Amniotic epithelial cell (primary cell): ENCODE measurements around the gene DCAF4.
A peak's percentile ranks its signal among the peaks of the same experiment; 100 is the strongest.
"Not testable (repeated sequence)": the region's sequence is repeated elsewhere in the genome, so short reads cannot be mapped to it uniquely, and the experiment has no call there.

ENCODE experiments used
- DNase-seq: peaks from one replicate; pipeline ENCODE4 v3.0.0-alpha.2; 2010; ENCODE audit warnings: low read depth

Gene DCAF4

GRCh38 chr14:72970824-72971434 lies 44.7 kb downstream of the DCAF4 start:
- DNase-seq, result no peak

GRCh38 chr14:72974661-72975060 lies 48.4 kb downstream of the DCAF4 start:
- no peak for DNase-seq

GRCh38 chr14:72975770-72976169 lies 49.5 kb downstream of the DCAF4 start:
- no peak for DNase-seq

- no peak for DNase-seq
These were observed 52.6 kb downstream of the DCAF4 start for GRCh38 chr14:72978856-72979255.

- no peak for DNase-seq
These were observed 54.6 kb downstream of the DCAF4 start for GRCh38 chr14:72980863-72981262.

- DNase-seq, result no peak
These were observed 56.0 kb downstream of the DCAF4 start for GRCh38 chr14:72982146-72982708.

- DNase-seq, result no peak
These were observed 60.0 kb downstream of the DCAF4 start for GRCh38 chr14:72986214-72986613.

GRCh38 chr14:72986857-72987256 lies 60.6 kb downstream of the DCAF4 start:
- DNase-seq, result no peak

GRCh38 chr14:72990171-72990570 lies 63.9 kb downstream of the DCAF4 start:
- no peak for DNase-seq

GRCh38 chr14:72996916-72997315 lies 70.7 kb downstream of the DCAF4 start:
- DNase-seq, result no peak

GRCh38 chr14:72998252-72998903 lies 72.1 kb downstream of the DCAF4 start:
- no peak for DNase-seq

- no peak for DNase-seq
These were observed 73.1 kb downstream of the DCAF4 start for GRCh38 chr14:72999316-72999715.

- DNase-seq, result peak; percentile 10
These were observed 73.8 kb downstream of the DCAF4 start for GRCh38 chr14:73000073-73000472.

GRCh38 chr14:73003681-73004080 lies 77.4 kb downstream of the DCAF4 start:
- no peak for DNase-seq

GRCh38 chr14:73004641-73005040 lies 78.4 kb downstream of the DCAF4 start:
- DNase-seq, result not testable (repeated sequence)

- DNase-seq, result no peak
These were observed 81.6 kb downstream of the DCAF4 start for GRCh38 chr14:73007835-73008234.

GRCh38 chr14:73008501-73008900 lies 82.2 kb downstream of the DCAF4 start:
- peak; percentile 38 for DNase-seq
